KG1 (cell line): ENCODE data around the gene KRTAP20-1.

Experiments
- DNase-seq: peaks from one replicate; lab custom pipeline; 2025; lab: John Stamatoyannopoulos, UW

The KRTAP20-1 gene

DNA sequence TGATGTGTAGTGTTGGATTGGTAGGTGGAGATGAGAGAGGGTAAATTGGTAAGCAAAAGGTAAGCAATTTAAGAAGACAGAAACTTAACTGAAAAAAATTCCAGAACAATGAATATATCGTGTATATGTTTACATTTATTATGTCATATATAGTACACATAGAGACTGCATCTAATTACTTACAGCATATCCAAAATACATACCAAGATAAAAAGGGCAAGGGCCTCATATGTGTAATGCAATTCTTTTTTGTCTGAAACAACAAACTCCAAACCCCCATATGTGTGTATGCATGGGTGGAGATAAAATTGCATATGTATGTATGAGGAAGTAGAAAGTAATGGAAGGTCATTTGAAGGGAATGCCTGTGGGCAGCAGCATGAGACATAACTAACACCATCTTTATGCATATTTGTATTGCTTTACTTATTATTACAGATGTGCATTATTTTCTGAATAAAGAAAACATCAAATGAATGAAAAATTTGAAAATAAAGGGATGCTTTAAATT is 30.7 kb downstream of the KRTAP20-1 start:
- DNase-seq = no peak

DNA sequence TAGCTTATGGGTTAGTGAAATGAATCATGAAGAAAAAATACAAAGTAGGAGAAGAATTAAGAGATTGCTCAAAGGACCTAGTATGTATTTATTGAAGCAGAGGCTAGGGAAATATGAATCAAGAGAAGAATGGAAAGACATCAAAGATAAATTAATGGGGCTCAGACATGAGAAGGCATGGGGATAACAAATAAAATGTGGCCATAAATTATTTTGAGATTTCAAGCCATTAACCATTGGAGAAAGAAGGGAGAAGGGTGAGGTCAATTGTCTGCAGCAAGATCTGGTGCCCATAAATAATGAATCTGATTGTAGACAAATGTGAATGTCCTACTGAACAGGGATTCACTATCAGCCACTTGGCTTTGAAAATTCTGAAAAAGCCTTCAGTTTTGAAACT is 36.7 kb downstream of the KRTAP20-1 start:
- DNase-seq = no peak
